Measurements from ENCODE around the gene ARG2.

ARG2 gene

GRCh38 chr14:67579040-67579439, 40.7 kb upstream of the ARG2 start:
- H3K4me3 ChIP-seq (ENCODE audit: low read depth, low read length) = no peak overlapping the region
- in situ Hi-C loops (cut with HindIII; ENCODE audit: low sequenced_read_pairs) = loop anchor here (5.0 kb wide), 1 partner anchor 57 kb away; no protein-coding TSS in a partner anchor
- TF ChIP-seq CTCF (IDR thresholded peaks at IDR 0.05; ENCODE audit: low read depth, low read length, missing control alignments) = no peak
- DNase-seq (ENCODE audit: low read depth) = no peak

GRCh38 chr14:67579636-67580035, 40.1 kb upstream of the ARG2 start:
- in situ Hi-C loops (cut with HindIII; ENCODE audit: low sequenced_read_pairs) = loop anchor here (5.0 kb wide), 1 partner anchor 57 kb away; no protein-coding TSS in a partner anchor
- no peak for DNase-seq (ENCODE audit: low read depth)
- H3K4me3 ChIP-seq (ENCODE audit: low read depth, low read length) = no peak overlapping the region
- TF ChIP-seq CTCF (IDR thresholded peaks at IDR 0.05; ENCODE audit: low read depth, low read length, missing control alignments) = no peak

- in situ Hi-C loops (cut with HindIII; ENCODE audit: low sequenced_read_pairs) = no loop called here
- DNase-seq (ENCODE audit: low read depth) = no peak
- no peak overlapping the region for H3K4me3 ChIP-seq (ENCODE audit: low read depth, low read length)
- no peak for TF ChIP-seq CTCF (IDR thresholded peaks at IDR 0.05; ENCODE audit: low read depth, low read length, missing control alignments)
These were observed 39.2 kb upstream of the ARG2 start for GRCh38 chr14:67580336-67581171.

GRCh38 chr14:67581643-67582042, 38.1 kb upstream of the ARG2 start:
- no peak for DNase-seq (ENCODE audit: low read depth)
- in situ Hi-C loops (cut with HindIII; ENCODE audit: low sequenced_read_pairs) = no loop called here
- H3K4me3 ChIP-seq (ENCODE audit: low read depth, low read length) = no peak overlapping the region
- TF ChIP-seq CTCF (IDR thresholded peaks at IDR 0.05; ENCODE audit: low read depth, low read length, missing control alignments) = no peak

- no peak for DNase-seq (ENCODE audit: low read depth)
- no peak for TF ChIP-seq CTCF (IDR thresholded peaks at IDR 0.05; ENCODE audit: low read depth, low read length, missing control alignments)
- in situ Hi-C loops (cut with HindIII; ENCODE audit: low sequenced_read_pairs) = no loop called here
- H3K4me3 ChIP-seq (ENCODE audit: low read depth, low read length) = no peak overlapping the region
These were observed 37.7 kb upstream of the ARG2 start for GRCh38 chr14:67582061-67582460.

GRCh38 chr14:67583711-67584644, 35.7 kb upstream of the ARG2 start:
- H3K4me3 ChIP-seq (ENCODE audit: low read depth, low read length) = no peak overlapping the region
- peak; percentile 77 for TF ChIP-seq CTCF (IDR thresholded peaks at IDR 0.05; ENCODE audit: low read depth, low read length, missing control alignments)
- in situ Hi-C loops (cut with HindIII; ENCODE audit: low sequenced_read_pairs) = no loop called here
- peak; percentile 26 for DNase-seq (ENCODE audit: low read depth)
